A673 (cell line): Measurements from ENCODE around the gene METTL1. TPM values are rescaled to one million over a fixed set of nuclear protein-coding genes. Genes with fewer than 3 reads are reported as not detected.

ENCODE experiments used
- BruUV-seq: library from RNA; stranded (reverse); fragments of 400-500 nt; replicated peaks from 2 replicates; lab custom pipeline; 2021; lab: Mats Ljungman, UMichigan
- CTCF ChIA-PET: fragments of 300-600 bp; sonication (Branson Sonifier 250); formaldehyde crosslinking; loops from one replicate; lab custom pipeline; 2022; ENCODE audit warnings: antibody characterized with exemption; lab: Charles Lee
- POLR2A ChIA-PET: fragments of 300-600 bp; sonication (Branson Sonifier 250); formaldehyde crosslinking; loops from one replicate; lab custom pipeline; 2022; ENCODE audit warnings: antibody characterized with exemption; ENCODE audit not compliant: low non-redundant PET; lab: Charles Lee
- DNase-seq: peaks from one replicate; pipeline ENCODE4 v3.0.0-alpha.2; 2015; ENCODE audit warnings: low spot score
- H3K27ac ChIP-seq: fragments of 200-600 bp; sonication (generic); 2 replicates; pipeline ENCODE4 v1.5.1; 2016; ENCODE audit warnings: mixed run types, low read depth, mild to moderate bottlenecking, mixed read lengths, antibody characterized with exemption, low read length; ENCODE audit not compliant: poor library complexity, severe bottlenecking
- H3K27me3 ChIP-seq: fragments of 200-600 bp; sonication (generic); replicated peaks from 2 replicates; pipeline ENCODE4 v1.6.1; 2017; ENCODE audit warnings: mixed run types, low read depth, mild to moderate bottlenecking, mixed read lengths, antibody characterized with exemption, low read length; ENCODE audit not compliant: insufficient read depth, poor library complexity
- H3K36me3 ChIP-seq: fragments of 200-600 bp; sonication (generic); 2 replicates; pipeline ENCODE4 v1.6.1; 2016; ENCODE audit warnings: mixed run types, mild to moderate bottlenecking, mixed read lengths, antibody characterized with exemption, low read length; ENCODE audit not compliant: insufficient read depth, poor library complexity, severe bottlenecking
- H3K4me1 ChIP-seq: fragments of 200-600 bp; sonication (generic); 2 replicates; pipeline ENCODE4 v1.6.1; 2017; ENCODE audit warnings: mixed run types, mild to moderate bottlenecking, mixed read lengths, antibody characterized with exemption, low read length; ENCODE audit not compliant: insufficient read depth, poor library complexity, severe bottlenecking
- H3K4me3 ChIP-seq: fragments of 200-600 bp; sonication (generic); 2 replicates; pipeline ENCODE4 v1.5.1; 2016; ENCODE audit warnings: low read depth, mixed run types, mild to moderate bottlenecking, mixed read lengths, low read length; ENCODE audit not compliant: poor library complexity, severe bottlenecking
- H3K9me3 ChIP-seq: fragments of 200-600 bp; sonication (generic); 2 replicates; pipeline ENCODE4 v1.6.1; 2016; ENCODE audit warnings: mixed run types, low read depth, mild to moderate bottlenecking, mixed read lengths, antibody characterized with exemption, low read length; ENCODE audit not compliant: poor library complexity, severe bottlenecking
- EZH2 ChIP-seq: fragments of 200-600 bp; sonication (generic); IDR thresholded peaks from 2 replicates; pipeline ENCODE4 v1.6.1; 2017; ENCODE audit warnings: borderline replicate concordance, low read depth, mild to moderate bottlenecking, mixed read lengths, antibody characterized with exemption, low read length; ENCODE audit not compliant: poor library complexity, severe bottlenecking
- intact Hi-C: fragments of 100-400 bp; cut with micrococcal nuclease; formaldehyde crosslinking; loops from one replicate; pipeline ENCODE4 v1.10.0; 2022; ENCODE audit not compliant: unreplicated experiment
- total RNA-seq: library from RNA; stranded (reverse); gene quantifications from 2 replicates; pipeline ENCODE4 v1.2.3, GENCODE V29; 2021
- TF ChIP-seq, protein P1 (sequence below): fragments of 300-800, 200-600 bp; sonication (generic); conservative IDR thresholded peaks from 2 replicates; pipeline ENCODE4 v1.5.1; 2017; ENCODE audit warnings: low read depth, mild to moderate bottlenecking, antibody characterized with exemption, low read length, moderate library complexity, mixed read lengths

The METTL1 gene
- total RNA-seq, 1 experiment from 2014 or later, result 55.6 TPM

GRCh38 chr12:57766464-57767304 is 5.2 kb downstream of the METTL1 start, which contains the start of gene CYP27B1:
TSS of gene CYP27B1 (minus strand) at chr12:57767078. CDS start at chr12:57767041, 37 bp downstream.
- Histone ChIP-seq H3K36me3 (peaks cover 6% of the 10 kb centered on the region), H3K4me3 (peak within 1 kb of the TSS; percentile 40), H3K27me3 (peaks cover 30% of the 10 kb centered on the region), H3K27ac (no peak within 1 kb of the TSS), H3K9me3 (no peaks in the 10 kb centered on the region), H3K4me1 (peaks cover 31% of the 10 kb centered on the region)
- DNase-seq, result peak; percentile 84
- ChIA-PET POLR2A (interaction anchor here (0.5 kb wide), 1 partner anchor 9 kb away, joined by 8 read pairs; no protein-coding TSS in a partner anchor), CTCF (interaction anchor here (2.2 kb wide), 1 partner anchor 10 kb away, joined by 10 read pairs; no protein-coding TSS in a partner anchor)
- no TSS peak for BruUV-seq
- intact Hi-C loops, result no loop called here
- TF ChIP-seq, protein P1, sequence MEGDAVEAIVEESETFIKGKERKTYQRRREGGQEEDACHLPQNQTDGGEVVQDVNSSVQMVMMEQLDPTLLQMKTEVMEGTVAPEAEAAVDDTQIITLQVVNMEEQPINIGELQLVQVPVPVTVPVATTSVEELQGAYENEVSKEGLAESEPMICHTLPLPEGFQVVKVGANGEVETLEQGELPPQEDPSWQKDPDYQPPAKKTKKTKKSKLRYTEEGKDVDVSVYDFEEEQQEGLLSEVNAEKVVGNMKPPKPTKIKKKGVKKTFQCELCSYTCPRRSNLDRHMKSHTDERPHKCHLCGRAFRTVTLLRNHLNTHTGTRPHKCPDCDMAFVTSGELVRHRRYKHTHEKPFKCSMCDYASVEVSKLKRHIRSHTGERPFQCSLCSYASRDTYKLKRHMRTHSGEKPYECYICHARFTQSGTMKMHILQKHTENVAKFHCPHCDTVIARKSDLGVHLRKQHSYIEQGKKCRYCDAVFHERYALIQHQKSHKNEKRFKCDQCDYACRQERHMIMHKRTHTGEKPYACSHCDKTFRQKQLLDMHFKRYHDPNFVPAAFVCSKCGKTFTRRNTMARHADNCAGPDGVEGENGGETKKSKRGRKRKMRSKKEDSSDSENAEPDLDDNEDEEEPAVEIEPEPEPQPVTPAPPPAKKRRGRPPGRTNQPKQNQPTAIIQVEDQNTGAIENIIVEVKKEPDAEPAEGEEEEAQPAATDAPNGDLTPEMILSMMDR, result no peak

- DNase-seq, result no peak
- intact Hi-C loops, result no loop called here
- BruUV-seq, result no TSS peak
- TF ChIP-seq, protein P1, result no peak
- TF ChIP-seq EZH2, result peak; percentile 31
- Histone ChIP-seq H3K4me3 (peak overlapping the region; percentile 40), H3K27ac (no peak overlapping the region), H3K9me3 (no peaks in the 10 kb centered on the region), H3K27me3 (peaks cover 30% of the 10 kb centered on the region), H3K36me3 (peaks cover 6% of the 10 kb centered on the region), H3K4me1 (peaks cover 31% of the 10 kb centered on the region)
- CTCF ChIA-PET, result interaction anchor here (2.2 kb wide), 1 partner anchor 9 kb away, joined by 10 read pairs; no protein-coding TSS in a partner anchor
- POLR2A ChIA-PET, result no interaction called here
Observed at GRCh38 chr12:57765698-57766463, 6.0 kb downstream of the METTL1 start.

DNA sequence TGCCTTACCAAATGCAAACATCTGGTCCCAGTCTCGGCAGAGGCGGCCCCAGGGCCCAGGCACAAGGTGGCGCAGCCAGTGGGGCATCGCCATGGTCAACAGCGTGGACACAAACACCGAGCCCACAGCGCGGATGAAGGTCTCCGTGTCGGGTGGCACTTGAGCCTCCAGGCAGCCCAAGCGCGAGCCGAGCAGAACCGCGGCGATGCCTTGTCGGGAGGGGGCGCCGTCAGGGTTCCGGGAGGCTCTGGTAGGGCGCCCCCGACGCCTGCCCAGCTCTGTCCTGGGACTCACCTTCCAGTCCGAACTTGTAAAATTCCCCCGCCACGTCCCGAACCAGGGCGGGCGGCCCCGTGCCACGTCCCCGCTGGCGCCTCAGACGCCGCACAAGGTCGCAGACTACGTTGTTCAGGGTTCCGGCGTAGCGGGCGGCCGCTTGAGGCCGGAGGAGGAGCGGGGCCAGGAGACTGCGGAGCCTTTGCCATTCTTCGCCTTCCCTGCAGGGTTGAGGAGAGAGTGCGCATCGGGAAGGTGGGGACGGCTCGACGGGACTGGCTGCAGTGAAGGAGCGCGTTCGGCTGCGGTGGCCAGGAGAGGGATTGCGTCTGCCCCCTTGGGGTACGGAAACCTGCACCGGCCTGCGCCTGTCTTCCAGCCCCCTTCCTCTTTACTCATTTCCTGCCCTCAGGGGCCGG is 6.8 kb downstream of the METTL1 start:
- intact Hi-C loops, result no loop called here
- H3K4me1 ChIP-seq, result peaks cover 31% of the 10 kb centered on the region
- peaks cover 30% of the 10 kb centered on the region for H3K27me3 ChIP-seq
- H3K4me3 ChIP-seq, result peak overlapping the region; percentile 40
- CTCF ChIA-PET, result interaction anchor here (2.2 kb wide), 1 partner anchor 9 kb away, joined by 10 read pairs; no protein-coding TSS in a partner anchor
- no TSS peak for BruUV-seq
- peak; percentile 55 for DNase-seq
- peak; percentile 99 for TF ChIP-seq EZH2
- TF ChIP-seq, protein P1, result peak; percentile 59
- H3K36me3 ChIP-seq, result peaks cover 6% of the 10 kb centered on the region
- H3K9me3 ChIP-seq, result no peaks in the 10 kb centered on the region
- H3K27ac ChIP-seq, result no peak overlapping the region
- POLR2A ChIA-PET, result interaction anchor here (0.6 kb wide), 1 partner anchor 22 kb away, joined by 3 read pairs; no protein-coding TSS in a partner anchor
